B cell (primary cell): ENCODE results near the gene SLC16A9. TPM values are rescaled to one million over a fixed set of nuclear protein-coding genes. Genes with fewer than 3 reads are reported as not detected.
"Not testable (repeated sequence)": the region's sequence is repeated elsewhere in the genome, so short reads cannot be mapped to it uniquely, and the experiment has no call there.

Experiments
- ATAC-seq: fragments of 200-7000 bp; cut with Tn5 transposase; one replicate; pipeline ENCODE4 v1.10.0; 2021; ENCODE audit warnings: low read depth, mild to moderate bottlenecking, moderate number of reproducible peaks, moderate library complexity
- CTCF ChIA-PET: fragments of 350-600 bp; sonication (Branson Sonifier 250); formaldehyde crosslinking; loops from one replicate; lab custom pipeline; 2021; ENCODE audit warnings: antibody characterized with exemption, inconsistent platforms; lab: Charles Lee
- POLR2A ChIA-PET: fragments of 350-600 bp; sonication (Branson Sonifier 250); formaldehyde crosslinking; loops from one replicate; lab custom pipeline; 2021; ENCODE audit warnings: antibody characterized with exemption; lab: Charles Lee
- DNase-seq: peaks from one replicate; pipeline ENCODE4 v3.0.0; 2013
- H2AFZ ChIP-seq: 2 replicates; pipeline ENCODE4 v1.6.1; 2012; ENCODE audit warnings: mild to moderate bottlenecking, low read depth, low read length; ENCODE audit not compliant: insufficient read depth, poor library complexity, severe bottlenecking
- H3K27ac ChIP-seq, 2 donors: 1 replicate in 1 of 2; 2 replicates in 1 of 2; pipeline ENCODE4 v1.5.1; 2012 to 2013; ENCODE audit warnings: low read length in 2 of 2, mild to moderate bottlenecking in 2 of 2, moderate library complexity in 1 of 2
- H3K27me3 ChIP-seq, 4 experiments: fragments of 200-600 bp in 1 of 4; sonication (generic) in 1 of 4; replicated peaks in 1 of 4; 1 replicate in 2 of 4; 2 replicates in 2 of 4; pipeline versions ENCODE4 v1.6.1 to v1.7.0; 2013 to 2016; ENCODE audit warnings: low read length in 3 of 4, mild to moderate bottlenecking in 2 of 4, mixed read lengths in 1 of 4, moderate library complexity in 1 of 4; ENCODE audit not compliant: insufficient read depth in 4 of 4, control insufficient read depth in 3 of 4; ENCODE audit errors: control extremely low read depth in 1 of 4
- H3K36me3 ChIP-seq, 2 experiments: replicated peaks in 1 of 2; 1 replicate in 1 of 2; 2 replicates in 1 of 2; pipeline versions ENCODE4 v1.6.1 to v1.7.1; 2013; ENCODE audit warnings: low read length in 1 of 2; ENCODE audit not compliant: insufficient read depth in 2 of 2, control insufficient read depth in 1 of 2; ENCODE audit errors: control extremely low read depth in 1 of 2, extremely low read depth in 1 of 2
- H3K4me1 ChIP-seq, 2 donors: fragments of 200-600 bp in 1 of 2; sonication (generic) in 1 of 2; 1 replicate in 1 of 2; 2 replicates in 1 of 2; pipeline versions ENCODE4 v1.5.1 to v1.6.1; 2013 to 2017; ENCODE audit warnings: low read length in 2 of 2; ENCODE audit not compliant: control insufficient read depth in 2 of 2, insufficient read depth in 2 of 2
- H3K4me2 ChIP-seq: replicated peaks from 2 replicates; pipeline ENCODE3; 2012; ENCODE audit warnings: mild to moderate bottlenecking, low read depth, low read length; ENCODE audit not compliant: poor library complexity, severe bottlenecking
- H3K4me3 ChIP-seq, 5 experiments: fragments of 200-600 bp in 1 of 5; sonication (generic) in 1 of 5; 1 replicate in 3 of 5; 2 replicates in 2 of 5; pipeline versions ENCODE4 v1.5.1 to v1.7.0; 2011 to 2016; ENCODE audit warnings: low read length in 4 of 5, mild to moderate bottlenecking in 4 of 5, low read depth in 2 of 5, control low read depth in 1 of 5, moderate library complexity in 1 of 5; ENCODE audit not compliant: insufficient read depth in 1 of 5; ENCODE audit errors: control extremely low read depth in 1 of 5, extremely low read depth in 1 of 5
- H3K79me2 ChIP-seq: fragments of 200-600 bp; sonication (generic); one replicate; pipeline ENCODE4 v1.6.0; 2016; ENCODE audit warnings: low read length; ENCODE audit not compliant: control insufficient read depth, insufficient read depth
- H3K9ac ChIP-seq: fragments of 200-600 bp; sonication (generic); 2 replicates; pipeline ENCODE4 v1.6.1; 2017; ENCODE audit warnings: mild to moderate bottlenecking, low read length, moderate library complexity
- H3K9me3 ChIP-seq, 3 donors: one replicate each; pipeline versions ENCODE4 v1.6.1 to v1.7.1; 2013; ENCODE audit warnings: low read length in 2 of 3; ENCODE audit not compliant: control insufficient read depth in 2 of 3, insufficient read depth in 1 of 3; ENCODE audit errors: control extremely low read depth in 1 of 3
- H4K20me1 ChIP-seq: 2 replicates; pipeline ENCODE4 v1.6.0; 2012; ENCODE audit warnings: mild to moderate bottlenecking, low read length; ENCODE audit not compliant: insufficient read depth, control insufficient read depth, poor library complexity, severe bottlenecking
- H3K27ac Mint-ChIP-seq: one replicate; pipeline ENCODE4 v1.8.0; 2021; ENCODE audit warnings: mixed read lengths
- H3K27me3 Mint-ChIP-seq: one replicate; pipeline ENCODE4 v1.8.0; 2021; ENCODE audit warnings: mixed read lengths
- H3K4me1 Mint-ChIP-seq: one replicate; pipeline ENCODE4 v1.8.0; 2021; ENCODE audit warnings: mixed read lengths
- H3K4me3 Mint-ChIP-seq: one replicate; pipeline ENCODE4 v1.8.0; 2021; ENCODE audit warnings: mixed read lengths
- H3K9me3 Mint-ChIP-seq: one replicate; pipeline ENCODE4 v1.8.0; 2022; ENCODE audit warnings: mixed read lengths; ENCODE audit not compliant: insufficient read depth
- EZH2 ChIP-seq: IDR thresholded peaks from 2 replicates; pipeline ENCODE4 v1.6.1; 2012; ENCODE audit warnings: borderline replicate concordance, low read depth, mild to moderate bottlenecking, moderate library complexity, low read length; ENCODE audit not compliant: insufficient read depth, poor library complexity, severe bottlenecking
- WGBS: methylation state at CpG from one replicate; pipeline ENCODE4 v1.1.5; 2013; ENCODE audit warnings: missing lambda C conversion rate; ENCODE audit not compliant: insufficient coverage; 5-methylcytosine and 5-hydroxymethylcytosine counted together
- intact Hi-C: fragments of 100-400 bp; cut with micrococcal nuclease; formaldehyde crosslinking; loops from one replicate; pipeline ENCODE4 v1.10.0; 2022
- polyA plus RNA-seq: library from polyadenylated mRNA; depleted of rRNA; stranded (reverse); fragments of >200 nt; gene quantifications from 2 replicates; pipeline ENCODE4 v1.2.3, GENCODE V29; 2012
- total RNA-seq, 2 donors: library from RNA; stranded (reverse); fragments of 120-200 nt in 1 of 2; gene quantifications; 1 replicate in 1 of 2; 2 replicates in 1 of 2; pipeline versions ENCODE4 v1.2.3 to v1.2.4, GENCODE V29; 2013 to 2022
- TF ChIP-seq, protein P1 (sequence below): fragments of 200-600 bp; IDR thresholded peaks from one replicate; pipeline ENCODE4 v1.8.0; 2022; ENCODE audit warnings: antibody characterized with exemption, mild to moderate bottlenecking

The SLC16A9 gene
- total and polyA plus RNA-seq, 2 donors (not counting 1 experiment from before 2014, with no cell fraction given), result 0.04 TPM; not detected in 1

- Histone ChIP-seq H3K4me3 (no peak overlapping the region), H4K20me1 (no peaks in the 10 kb centered on the region), H3K9ac (no peak overlapping the region), H3K4me1 (peaks cover 1 to 4% of the 10 kb centered on the region in 2 donors), H3K79me2 (no peaks in the 10 kb centered on the region), H3K4me2 (no peak overlapping the region), H3K36me3 (no peaks in the 10 kb centered on the region), H3K27ac (no peak overlapping the region), H3K9me3 (peaks cover 0 to 6% (median 1%) of the 10 kb centered on the region in 3 donors), H2AFZ (no peak overlapping the region), H3K27me3 (no peaks in the 10 kb centered on the region)
- no peak overlapping the region for H3K4me3 Mint-ChIP-seq
- DNase-seq (no peak), ATAC-seq (no peak)
- peaks cover 11% of the 10 kb centered on the region for H3K4me1 Mint-ChIP-seq
- H3K9me3 Mint-ChIP-seq, result no peaks in the 10 kb centered on the region
- TF ChIP-seq, protein P1, sequence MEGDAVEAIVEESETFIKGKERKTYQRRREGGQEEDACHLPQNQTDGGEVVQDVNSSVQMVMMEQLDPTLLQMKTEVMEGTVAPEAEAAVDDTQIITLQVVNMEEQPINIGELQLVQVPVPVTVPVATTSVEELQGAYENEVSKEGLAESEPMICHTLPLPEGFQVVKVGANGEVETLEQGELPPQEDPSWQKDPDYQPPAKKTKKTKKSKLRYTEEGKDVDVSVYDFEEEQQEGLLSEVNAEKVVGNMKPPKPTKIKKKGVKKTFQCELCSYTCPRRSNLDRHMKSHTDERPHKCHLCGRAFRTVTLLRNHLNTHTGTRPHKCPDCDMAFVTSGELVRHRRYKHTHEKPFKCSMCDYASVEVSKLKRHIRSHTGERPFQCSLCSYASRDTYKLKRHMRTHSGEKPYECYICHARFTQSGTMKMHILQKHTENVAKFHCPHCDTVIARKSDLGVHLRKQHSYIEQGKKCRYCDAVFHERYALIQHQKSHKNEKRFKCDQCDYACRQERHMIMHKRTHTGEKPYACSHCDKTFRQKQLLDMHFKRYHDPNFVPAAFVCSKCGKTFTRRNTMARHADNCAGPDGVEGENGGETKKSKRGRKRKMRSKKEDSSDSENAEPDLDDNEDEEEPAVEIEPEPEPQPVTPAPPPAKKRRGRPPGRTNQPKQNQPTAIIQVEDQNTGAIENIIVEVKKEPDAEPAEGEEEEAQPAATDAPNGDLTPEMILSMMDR, result no peak
- TF ChIP-seq EZH2, result no peak
- CTCF ChIA-PET, result no interaction called here
- intact Hi-C loops, result no loop called here
- H3K27ac Mint-ChIP-seq, result no peak overlapping the region
- no peaks in the 10 kb centered on the region for H3K27me3 Mint-ChIP-seq
- POLR2A ChIA-PET, result no interaction called here
These were observed 43.3 kb downstream of the SLC16A9 start for GRCh38 chr10:59666310-59666709.

DNA sequence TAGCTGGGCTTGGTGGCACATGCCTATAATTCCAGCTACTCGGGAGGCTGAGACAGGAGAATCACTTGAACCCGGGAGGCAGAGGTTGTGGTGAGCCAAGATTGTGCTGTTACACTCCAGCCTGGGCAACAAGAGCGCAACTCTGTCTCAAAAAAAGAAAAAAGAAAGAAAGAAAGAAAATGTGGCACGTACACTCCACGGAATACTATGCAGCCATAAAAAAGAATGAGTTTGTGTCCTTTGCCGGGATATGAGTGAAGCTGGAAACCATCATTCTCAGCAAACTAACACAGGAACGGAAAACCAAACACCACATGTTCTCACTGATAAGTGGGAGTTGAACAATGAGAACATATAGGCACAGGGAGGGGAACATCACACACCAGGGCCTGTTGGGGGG lies 46.4 kb downstream of the SLC16A9 start:
- DNase-seq, H3K4me1 ChIP-seq, H3K9ac ChIP-seq, H3K27ac ChIP-seq, H3K9me3 Mint-ChIP-seq, H2AFZ ChIP-seq, H3K36me3 ChIP-seq, H3K4me3 Mint-ChIP-seq, H3K4me3 ChIP-seq, POLR2A ChIA-PET, H3K79me2 ChIP-seq, CTCF ChIA-PET, H3K9me3 ChIP-seq, H4K20me1 ChIP-seq, H3K27me3 ChIP-seq, H3K27me3 Mint-ChIP-seq, H3K27ac Mint-ChIP-seq, intact Hi-C loops, H3K4me2 ChIP-seq, ATAC-seq, H3K4me1 Mint-ChIP-seq: not testable (repeated sequence)
- 100% methylated on average over 3 of the region's 7 CpGs for WGBS
